Stimulated activated CD4-positive, alpha-beta T cell treated with anti-CD3 and anti-CD28 coated beads, Interleukin-1b, Interleukin-23, amount 100 ng/mL, for 48 hours (primary cell): Measurements from ENCODE around the gene OTUD3.
A peak's percentile ranks its signal among the peaks of the same experiment; 100 is the strongest.
"Not testable (repeated sequence)": the region's sequence is repeated elsewhere in the genome, so short reads cannot be mapped to it uniquely, and the experiment has no call there.

Experiments
- DNase-seq: peaks from one replicate; pipeline ENCODE4 v3.0.0-alpha.2; 2020

OTUD3 gene

GRCh38 chr1:19869453-19869852 is 12.7 kb upstream of the OTUD3 start:
- not testable (repeated sequence) for DNase-seq

- DNase-seq: no peak
Observed at GRCh38 chr1:19869929-19870328, 12.3 kb upstream of the OTUD3 start.

- DNase-seq: no peak
Observed at GRCh38 chr1:19872190-19872589, 10.0 kb upstream of the OTUD3 start.

- no peak for DNase-seq
Observed at GRCh38 chr1:19877181-19877750, 4.9 kb upstream of the OTUD3 start.

- no peak for DNase-seq
Observed at GRCh38 chr1:19877821-19878636, 4.2 kb upstream of the OTUD3 start.

GRCh38 chr1:19878637-19878985 is 3.6 kb upstream of the OTUD3 start:
- no peak for DNase-seq

- DNase-seq: no peak
Observed at GRCh38 chr1:19879227-19879626, 3.0 kb upstream of the OTUD3 start.

GRCh38 chr1:19879661-19880060 is 2.5 kb upstream of the OTUD3 start:
- DNase-seq: no peak

- DNase-seq: not testable (repeated sequence)
Observed at GRCh38 chr1:19880841-19881240, 1.4 kb upstream of the OTUD3 start.

GRCh38 chr1:19884312-19884711 is 2.1 kb downstream of the OTUD3 start:
- no peak for DNase-seq

- no peak for DNase-seq
Observed at GRCh38 chr1:19885821-19886220, 3.6 kb downstream of the OTUD3 start.

GRCh38 chr1:19888112-19888511 is 5.9 kb downstream of the OTUD3 start:
- no peak for DNase-seq

- no peak for DNase-seq
Observed at GRCh38 chr1:19889656-19890055, 7.5 kb downstream of the OTUD3 start.

- DNase-seq: no peak
Observed at GRCh38 chr1:19892129-19892528, 9.9 kb downstream of the OTUD3 start.

GRCh38 chr1:19892628-19893168 is 10.5 kb downstream of the OTUD3 start:
- DNase-seq: no peak

- DNase-seq: no peak
Observed at GRCh38 chr1:19893687-19894086, 11.5 kb downstream of the OTUD3 start.

GRCh38 chr1:19894218-19894617 is 12.0 kb downstream of the OTUD3 start:
- no peak for DNase-seq

GRCh38 chr1:19901653-19902052 is 19.5 kb downstream of the OTUD3 start:
- no peak for DNase-seq

- no peak for DNase-seq
Observed at GRCh38 chr1:19903621-19904020, 21.4 kb downstream of the OTUD3 start.

GRCh38 chr1:19907456-19907855 is 25.3 kb downstream of the OTUD3 start:
- no peak for DNase-seq

- DNase-seq: no peak
Observed at GRCh38 chr1:19909392-19909791, 27.2 kb downstream of the OTUD3 start.

- no peak for DNase-seq
Observed at GRCh38 chr1:19909971-19910370, 27.8 kb downstream of the OTUD3 start.

GRCh38 chr1:19910650-19911049 is 28.5 kb downstream of the OTUD3 start:
- DNase-seq: no peak

- peak; percentile 75 for DNase-seq
Observed at GRCh38 chr1:19918057-19918456, 35.9 kb downstream of the OTUD3 start.
